Esophagus squamous epithelium (tissue), 5 donors: ENCODE measurements around the gene JPH4. TPM values are rescaled to one million over a fixed set of nuclear protein-coding genes. Genes with fewer than 3 reads are reported as not detected.

Source experiments
- DNase-seq: peaks from one replicate; lab custom pipeline; 2025; lab: John Stamatoyannopoulos, UW
- H3K27ac ChIP-seq, 4 donors: fragments of 200-600 bp; sonication (generic); one replicate each; pipeline ENCODE4 v1.5.1; 2016 to 2019; ENCODE audit warnings: mild to moderate bottlenecking in 1 of 4
- H3K27me3 ChIP-seq, 4 donors: fragments of 200-600 bp; sonication (generic); 1 replicate in 3 of 4; 2 replicates in 1 of 4; pipeline versions ENCODE4 v1.5.1 to v1.6.0; 2017 to 2021; ENCODE audit warnings: antibody characterized with exemption in 1 of 4
- H3K36me3 ChIP-seq, 3 donors: fragments of 200-600 bp; sonication (generic); one replicate each; pipeline ENCODE4 v1.5.1; 2016 to 2019
- H3K4me1 ChIP-seq, 3 donors: fragments of 200-600 bp; sonication (generic); one replicate each; pipeline ENCODE4 v1.5.1; 2017 to 2019
- H3K4me3 ChIP-seq, 4 donors: fragments of 200-600 bp; sonication (generic); 1 replicate in 3 of 4; 2 replicates in 1 of 4; pipeline ENCODE4 v1.5.1; 2016 to 2019; ENCODE audit warnings: mild to moderate bottlenecking in 2 of 4, moderate library complexity in 1 of 4
- H3K9me3 ChIP-seq, 3 donors: fragments of 200-600 bp; sonication (generic); one replicate each; pipeline ENCODE4 v1.5.1; 2016 to 2019
- CTCF ChIP-seq, 6 experiments: fragments of 450-650 bp in 4 of 6; fragments of 200-600 bp in 2 of 6; sonication (generic) in 2 of 6; IDR thresholded peaks; one replicate each; pipeline ENCODE4 v1.5.1; 2016 to 2019; ENCODE audit warnings: antibody characterized with exemption in 6 of 6, mild to moderate bottlenecking in 4 of 6, moderate library complexity in 4 of 6
- POLR2A ChIP-seq, 4 donors: fragments of 450-650 bp; IDR thresholded peaks; one replicate each; pipeline ENCODE4 v1.6.1; 2017; ENCODE audit warnings: antibody characterized with exemption in 4 of 4, mild to moderate bottlenecking in 4 of 4, moderate library complexity in 3 of 4
- WGBS, 2 donors: methylation state at CpG; one replicate each; pipeline ENCODE4 v1.1.5; 2018; 5-methylcytosine and 5-hydroxymethylcytosine counted together
- intact Hi-C: fragments of 100-400 bp; cut with DNase I; formaldehyde crosslinking; loops from one replicate; pipeline ENCODE4 v1.15.0; 2022
- total RNA-seq, 4 donors: library from RNA; depleted of rRNA; stranded (reverse); fragments of >200 nt; gene quantifications; one replicate each; pipeline ENCODE4 v1.1.0, GENCODE V29; 2016
- donor health status: DM: yes; HTN: yes; CAD: no.

Gene JPH4
- total RNA-seq, 4 donors from 2014 or later, result 0.21 to 2.7 TPM; not detected in 2

- WGBS, 2 donors, result 100% methylated on average over 2 of the region's 2 CpGs
- Histone ChIP-seq H3K27ac (peak overlapping the region in 1 of 4 donors; percentile 21), H3K9me3 (no peaks in the 10 kb centered on the region), H3K4me1 (peaks cover 8 to 25% (median 10%) of the 10 kb centered on the region in 3 donors), H3K4me3 (no peak overlapping the region), H3K27me3 (no peaks in the 10 kb centered on the region), H3K36me3 (peaks cover 11 to 81% (median 21%) of the 10 kb centered on the region in 3 donors)
- DNase-seq, result no peak
- intact Hi-C loops, result loop anchor here (5.0 kb wide), 1 partner anchor 81 kb away; no protein-coding TSS in a partner anchor
- no peak for TF ChIP-seq POLR2A (IDR thresholded peaks at IDR 0.05)
- TF ChIP-seq CTCF (IDR thresholded peaks at IDR 0.05), result peak; percentile 78 to 92 (median 86)
Observed at GRCh38 chr14:23562822-23563472, 15.6 kb downstream of the JPH4 start.

- peaks cover 10 to 28% (median 14%) of the 10 kb centered on the region in 3 donors for H3K4me1 ChIP-seq
- 71% methylated on average over 10 to 13 of the region's 15 CpGs for WGBS, 2 donors
- no peaks in the 10 kb centered on the region for H3K9me3 ChIP-seq
- no peaks in the 10 kb centered on the region for H3K27me3 ChIP-seq
- H3K36me3 ChIP-seq, result peaks cover 11 to 82% (median 21%) of the 10 kb centered on the region in 3 donors
- H3K4me3 ChIP-seq, result no peak overlapping the region
- intact Hi-C loops, result loop anchor here (5.0 kb wide), 1 partner anchor 80 kb away; no protein-coding TSS in a partner anchor
- TF ChIP-seq CTCF (IDR thresholded peaks at IDR 0.05) (no peak), POLR2A (IDR thresholded peaks at IDR 0.05) (no peak)
- no peak for DNase-seq
- peak overlapping the region in 1 of 4 donors; percentile 2 for H3K27ac ChIP-seq
Observed at GRCh38 chr14:23561873-23562821, 16.4 kb downstream of the JPH4 start.

- Histone ChIP-seq H3K27me3 (no peaks in the 10 kb centered on the region), H3K36me3 (peaks cover 11 to 82% (median 21%) of the 10 kb centered on the region in 3 donors), H3K9me3 (no peaks in the 10 kb centered on the region), H3K27ac (no peak overlapping the region), H3K4me1 (peaks cover 9 to 28% (median 16%) of the 10 kb centered on the region in 3 donors), H3K4me3 (no peak overlapping the region)
- intact Hi-C loops, result loop anchor here (5.0 kb wide), 1 partner anchor 79 kb away; no protein-coding TSS in a partner anchor
- WGBS, 2 donors, result 80 to 85% methylated on average over 2 of the region's 2 CpGs
- no peak for DNase-seq
- TF ChIP-seq CTCF (IDR thresholded peaks at IDR 0.05), result no peak
- no peak for TF ChIP-seq POLR2A (IDR thresholded peaks at IDR 0.05)
Observed at GRCh38 chr14:23561259-23561658, 17.3 kb downstream of the JPH4 start.

- Histone ChIP-seq H3K36me3 (peaks cover 11 to 70% (median 16%) of the 10 kb centered on the region in 3 donors), H3K9me3 (no peaks in the 10 kb centered on the region), H3K27ac (no peak overlapping the region), H3K4me1 (peaks cover 13 to 30% (median 20%) of the 10 kb centered on the region in 3 donors), H3K27me3 (no peaks in the 10 kb centered on the region), H3K4me3 (no peak overlapping the region)
- 89 to 94% methylated on average over 2 to 3 of the region's 3 CpGs for WGBS, 2 donors
- TF ChIP-seq CTCF (IDR thresholded peaks at IDR 0.05) (no peak), POLR2A (IDR thresholded peaks at IDR 0.05) (no peak)
- intact Hi-C loops, result loop anchor here (5.0 kb wide), 1 partner anchor 78 kb away; no protein-coding TSS in a partner anchor
- no peak for DNase-seq
Observed at GRCh38 chr14:23559926-23560520, 18.6 kb downstream of the JPH4 start.
